T47D (cell line): Measurements from ENCODE around the gene NEDD4.
"Not testable (repeated sequence)": the region's sequence is repeated elsewhere in the genome, so short reads cannot be mapped to it uniquely, and the experiment has no call there.

Experiments used
- DNase-seq, 2 experiments: peaks; one replicate each; pipeline versions ENCODE4 v3.0.0 to v3.0.0-alpha.2; 2011 to 2012; ENCODE audit warnings: low read depth in 1 of 2, low spot score in 1 of 2
- JUND ChIP-seq: IDR thresholded peaks from 2 replicates; pipeline ENCODE4 v1.6.1; 2012; ENCODE audit warnings: low read depth
- in situ Hi-C: cut with HindIII; loops from 2 replicates; pipeline ENCODE4 v1.10.0; 2016; ENCODE audit warnings: low sequenced_read_pairs, low pct_unique_long_range_greater_than_20kb

The NEDD4 gene

GRCh38 chr15:55846116-55846707 is 147.2 kb downstream of the NEDD4 start:
- no peak for TF ChIP-seq JUND
- DNase-seq = peak; percentile 18 to 84
- in situ Hi-C loops = no loop called here

- in situ Hi-C loops = not testable (repeated sequence)
Observed at GRCh38 chr15:55842897-55843296, 150.5 kb downstream of the NEDD4 start.

GRCh38 chr15:55835866-55836265 is 157.5 kb downstream of the NEDD4 start:
- no peak for TF ChIP-seq JUND
- DNase-seq = no peak
- in situ Hi-C loops = no loop called here

More at GRCh38 chr15:55842897-55843296, 150.5 kb downstream of the NEDD4 start:
- not testable (repeated sequence) for DNase-seq

GRCh38 chr15:55834331-55834730 is 159.1 kb downstream of the NEDD4 start:
- no peak for DNase-seq
- in situ Hi-C loops = no loop called here
- no peak for TF ChIP-seq JUND

GRCh38 chr15:55829826-55830225 is 163.6 kb downstream of the NEDD4 start:
- no peak for DNase-seq
- no peak for TF ChIP-seq JUND
- in situ Hi-C loops = no loop called here

- in situ Hi-C loops = no loop called here
- DNase-seq = no peak
- TF ChIP-seq JUND = no peak
Observed at GRCh38 chr15:55827955-55828354, 165.5 kb downstream of the NEDD4 start.

GRCh38 chr15:55827204-55827603 is 166.2 kb downstream of the NEDD4 start:
- in situ Hi-C loops = no loop called here
- TF ChIP-seq JUND = no peak
- no peak for DNase-seq

GRCh38 chr15:55824857-55825613 is 168.4 kb downstream of the NEDD4 start:
- in situ Hi-C loops = no loop called here
- DNase-seq = peak in 1 of 2 experiments; percentile 19
- no peak for TF ChIP-seq JUND

- TF ChIP-seq JUND = no peak
- in situ Hi-C loops = no loop called here
- DNase-seq = no peak
Observed at GRCh38 chr15:55823699-55824340, 169.6 kb downstream of the NEDD4 start.

GRCh38 chr15:55823191-55823670 is 170.2 kb downstream of the NEDD4 start:
- no peak for TF ChIP-seq JUND
- in situ Hi-C loops = no loop called here
- no peak for DNase-seq

- DNase-seq, in situ Hi-C loops: not testable (repeated sequence)
Observed at GRCh38 chr15:55821740-55822139, 171.7 kb downstream of the NEDD4 start.

GRCh38 chr15:55820043-55820442 is 173.4 kb downstream of the NEDD4 start:
- no peak for DNase-seq
- in situ Hi-C loops = no loop called here
- TF ChIP-seq JUND = no peak

GRCh38 chr15:55819397-55820034 is 173.9 kb downstream of the NEDD4 start:
- no peak for DNase-seq
- no peak for TF ChIP-seq JUND
- in situ Hi-C loops = no loop called here
